Measurements from ENCODE around the gene ELOVL5.

GRCh38 chr6:53394704-53395103 lies 46.0 kb upstream of the ELOVL5 start:
- TF ChIP-seq CTCF (IDR thresholded peaks at IDR 0.05; ENCODE audit: low read depth, low read length) (no peak), EZH2phosphoT487 (IDR thresholded peaks at IDR 0.05; ENCODE audit: low read depth) (no peak)

Data from OCI-LY3 (cell line).